Measurements from ENCODE around the gene MAP1LC3B2. TPM values are rescaled to one million over a fixed set of nuclear protein-coding genes. Genes with fewer than 3 reads are reported as not detected.

MAP1LC3B2 gene
- total and polyA plus RNA-seq, 2 of the 8 experiments (the other 6 are each of a cell fraction or from before 2014, with no cell fraction given), result 0.39 to 1.5 TPM

DNA sequence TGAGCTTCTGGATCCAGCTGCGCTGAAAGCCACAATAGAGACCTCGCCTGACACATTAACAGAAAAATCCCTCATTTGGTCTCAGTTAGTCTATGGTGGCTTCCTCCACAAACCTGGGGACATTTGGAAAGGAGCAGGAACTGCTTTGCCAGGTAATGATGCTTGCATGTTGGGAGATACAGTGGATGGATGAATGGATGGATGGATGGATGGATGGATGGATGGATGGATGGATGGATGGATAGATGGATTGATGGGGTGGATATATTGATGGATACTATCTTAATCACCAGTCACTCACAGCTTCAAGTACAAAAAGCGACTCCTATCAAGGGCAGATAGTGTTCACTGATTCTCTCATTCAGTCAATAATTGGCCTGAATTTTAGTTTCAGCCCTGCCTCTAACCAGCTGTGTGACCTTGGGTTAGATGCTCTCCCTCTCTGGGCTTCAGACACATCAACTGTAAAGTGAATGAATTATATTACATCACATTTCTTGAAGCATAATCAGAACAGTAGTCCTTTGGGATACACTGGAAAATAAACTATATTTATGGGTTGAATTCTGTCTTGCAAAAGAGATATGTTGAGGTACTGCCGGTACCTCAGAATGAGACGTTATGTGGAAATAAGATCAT is 29.3 kb downstream of the MAP1LC3B2 start (continued):
- TF ChIP-seq, protein P1, sequence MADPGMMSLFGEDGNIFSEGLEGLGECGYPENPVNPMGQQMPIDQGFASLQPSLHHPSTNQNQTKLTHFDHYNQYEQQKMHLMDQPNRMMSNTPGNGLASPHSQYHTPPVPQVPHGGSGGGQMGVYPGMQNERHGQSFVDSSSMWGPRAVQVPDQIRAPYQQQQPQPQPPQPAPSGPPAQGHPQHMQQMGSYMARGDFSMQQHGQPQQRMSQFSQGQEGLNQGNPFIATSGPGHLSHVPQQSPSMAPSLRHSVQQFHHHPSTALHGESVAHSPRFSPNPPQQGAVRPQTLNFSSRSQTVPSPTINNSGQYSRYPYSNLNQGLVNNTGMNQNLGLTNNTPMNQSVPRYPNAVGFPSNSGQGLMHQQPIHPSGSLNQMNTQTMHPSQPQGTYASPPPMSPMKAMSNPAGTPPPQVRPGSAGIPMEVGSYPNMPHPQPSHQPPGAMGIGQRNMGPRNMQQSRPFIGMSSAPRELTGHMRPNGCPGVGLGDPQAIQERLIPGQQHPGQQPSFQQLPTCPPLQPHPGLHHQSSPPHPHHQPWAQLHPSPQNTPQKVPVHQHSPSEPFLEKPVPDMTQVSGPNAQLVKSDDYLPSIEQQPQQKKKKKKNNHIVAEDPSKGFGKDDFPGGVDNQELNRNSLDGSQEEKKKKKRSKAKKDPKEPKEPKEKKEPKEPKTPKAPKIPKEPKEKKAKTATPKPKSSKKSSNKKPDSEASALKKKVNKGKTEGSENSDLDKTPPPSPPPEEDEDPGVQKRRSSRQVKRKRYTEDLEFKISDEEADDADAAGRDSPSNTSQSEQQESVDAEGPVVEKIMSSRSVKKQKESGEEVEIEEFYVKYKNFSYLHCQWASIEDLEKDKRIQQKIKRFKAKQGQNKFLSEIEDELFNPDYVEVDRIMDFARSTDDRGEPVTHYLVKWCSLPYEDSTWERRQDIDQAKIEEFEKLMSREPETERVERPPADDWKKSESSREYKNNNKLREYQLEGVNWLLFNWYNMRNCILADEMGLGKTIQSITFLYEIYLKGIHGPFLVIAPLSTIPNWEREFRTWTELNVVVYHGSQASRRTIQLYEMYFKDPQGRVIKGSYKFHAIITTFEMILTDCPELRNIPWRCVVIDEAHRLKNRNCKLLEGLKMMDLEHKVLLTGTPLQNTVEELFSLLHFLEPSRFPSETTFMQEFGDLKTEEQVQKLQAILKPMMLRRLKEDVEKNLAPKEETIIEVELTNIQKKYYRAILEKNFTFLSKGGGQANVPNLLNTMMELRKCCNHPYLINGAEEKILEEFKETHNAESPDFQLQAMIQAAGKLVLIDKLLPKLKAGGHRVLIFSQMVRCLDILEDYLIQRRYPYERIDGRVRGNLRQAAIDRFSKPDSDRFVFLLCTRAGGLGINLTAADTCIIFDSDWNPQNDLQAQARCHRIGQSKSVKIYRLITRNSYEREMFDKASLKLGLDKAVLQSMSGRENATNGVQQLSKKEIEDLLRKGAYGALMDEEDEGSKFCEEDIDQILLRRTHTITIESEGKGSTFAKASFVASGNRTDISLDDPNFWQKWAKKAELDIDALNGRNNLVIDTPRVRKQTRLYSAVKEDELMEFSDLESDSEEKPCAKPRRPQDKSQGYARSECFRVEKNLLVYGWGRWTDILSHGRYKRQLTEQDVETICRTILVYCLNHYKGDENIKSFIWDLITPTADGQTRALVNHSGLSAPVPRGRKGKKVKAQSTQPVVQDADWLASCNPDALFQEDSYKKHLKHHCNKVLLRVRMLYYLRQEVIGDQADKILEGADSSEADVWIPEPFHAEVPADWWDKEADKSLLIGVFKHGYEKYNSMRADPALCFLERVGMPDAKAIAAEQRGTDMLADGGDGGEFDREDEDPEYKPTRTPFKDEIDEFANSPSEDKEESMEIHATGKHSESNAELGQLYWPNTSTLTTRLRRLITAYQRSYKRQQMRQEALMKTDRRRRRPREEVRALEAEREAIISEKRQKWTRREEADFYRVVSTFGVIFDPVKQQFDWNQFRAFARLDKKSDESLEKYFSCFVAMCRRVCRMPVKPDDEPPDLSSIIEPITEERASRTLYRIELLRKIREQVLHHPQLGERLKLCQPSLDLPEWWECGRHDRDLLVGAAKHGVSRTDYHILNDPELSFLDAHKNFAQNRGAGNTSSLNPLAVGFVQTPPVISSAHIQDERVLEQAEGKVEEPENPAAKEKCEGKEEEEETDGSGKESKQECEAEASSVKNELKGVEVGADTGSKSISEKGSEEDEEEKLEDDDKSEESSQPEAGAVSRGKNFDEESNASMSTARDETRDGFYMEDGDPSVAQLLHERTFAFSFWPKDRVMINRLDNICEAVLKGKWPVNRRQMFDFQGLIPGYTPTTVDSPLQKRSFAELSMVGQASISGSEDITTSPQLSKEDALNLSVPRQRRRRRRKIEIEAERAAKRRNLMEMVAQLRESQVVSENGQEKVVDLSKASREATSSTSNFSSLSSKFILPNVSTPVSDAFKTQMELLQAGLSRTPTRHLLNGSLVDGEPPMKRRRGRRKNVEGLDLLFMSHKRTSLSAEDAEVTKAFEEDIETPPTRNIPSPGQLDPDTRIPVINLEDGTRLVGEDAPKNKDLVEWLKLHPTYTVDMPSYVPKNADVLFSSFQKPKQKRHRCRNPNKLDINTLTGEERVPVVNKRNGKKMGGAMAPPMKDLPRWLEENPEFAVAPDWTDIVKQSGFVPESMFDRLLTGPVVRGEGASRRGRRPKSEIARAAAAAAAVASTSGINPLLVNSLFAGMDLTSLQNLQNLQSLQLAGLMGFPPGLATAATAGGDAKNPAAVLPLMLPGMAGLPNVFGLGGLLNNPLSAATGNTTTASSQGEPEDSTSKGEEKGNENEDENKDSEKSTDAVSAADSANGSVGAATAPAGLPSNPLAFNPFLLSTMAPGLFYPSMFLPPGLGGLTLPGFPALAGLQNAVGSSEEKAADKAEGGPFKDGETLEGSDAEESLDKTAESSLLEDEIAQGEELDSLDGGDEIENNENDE (IDR thresholded peaks at IDR 0.05; ENCODE audit: insufficient replicate concordance, low read length), result no peak
- TF ChIP-seq CREB1 (IDR thresholded peaks at IDR 0.05) (no peak), PHF8 (conservative IDR thresholded peaks at IDR 0.05; ENCODE audit: low read depth, low read length) (no peak), SIX5 (IDR thresholded peaks at IDR 0.05; ENCODE audit: low read depth, low read length) (no peak), ASH2L (IDR thresholded peaks at IDR 0.05; ENCODE audit: low read length) (no peak), NANOG (IDR thresholded peaks at IDR 0.05; ENCODE audit: insufficient read depth, low read depth, low read length, poor library complexity, severe bottlenecking) (no peak), HDAC2 (IDR thresholded peaks at IDR 0.05; ENCODE audit: borderline replicate concordance in 1 of 2, low read depth in 2 of 2, low read length in 2 of 2) (no peak)
- TF ChIP-seq, protein P2, sequence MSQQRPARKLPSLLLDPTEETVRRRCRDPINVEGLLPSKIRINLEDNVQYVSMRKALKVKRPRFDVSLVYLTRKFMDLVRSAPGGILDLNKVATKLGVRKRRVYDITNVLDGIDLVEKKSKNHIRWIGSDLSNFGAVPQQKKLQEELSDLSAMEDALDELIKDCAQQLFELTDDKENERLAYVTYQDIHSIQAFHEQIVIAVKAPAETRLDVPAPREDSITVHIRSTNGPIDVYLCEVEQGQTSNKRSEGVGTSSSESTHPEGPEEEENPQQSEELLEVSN (IDR thresholded peaks at IDR 0.05), result no peak

Measured in H1 (cell line).